GM21786 (cell line): ENCODE measurements around the gene EHMT1.

Source experiments
- ATAC-seq: cut with Tn5 transposase; IDR thresholded peaks from one replicate; pipeline ENCODE4 v1.9.1; 2021; ENCODE audit not compliant: unreplicated experiment

The EHMT1 gene

GRCh38 chr9:137643921-137644320 is 25.1 kb downstream of the EHMT1 start:
- ATAC-seq = no peak

GRCh38 chr9:137645211-137645610 is 26.4 kb downstream of the EHMT1 start:
- ATAC-seq = no peak

- ATAC-seq = no peak
Measured at GRCh38 chr9:137646341-137646740, 27.5 kb downstream of the EHMT1 start.

- no peak for ATAC-seq
Measured at GRCh38 chr9:137647096-137647714, 28.4 kb downstream of the EHMT1 start.

- ATAC-seq = no peak
Measured at GRCh38 chr9:137648396-137648795, 29.6 kb downstream of the EHMT1 start.

GRCh38 chr9:137649553-137649952 is 30.7 kb downstream of the EHMT1 start:
- no peak for ATAC-seq

GRCh38 chr9:137650259-137650658 is 31.5 kb downstream of the EHMT1 start:
- ATAC-seq = no peak

- no peak for ATAC-seq
Measured at GRCh38 chr9:137650779-137651178, 32.0 kb downstream of the EHMT1 start.

GRCh38 chr9:137656416-137656815 is 37.6 kb downstream of the EHMT1 start:
- no peak for ATAC-seq

- ATAC-seq = no peak
Measured at GRCh38 chr9:137657606-137658005, 38.8 kb downstream of the EHMT1 start.

GRCh38 chr9:137658781-137659180 is 40.0 kb downstream of the EHMT1 start:
- no peak for ATAC-seq

GRCh38 chr9:137660144-137660543 is 41.3 kb downstream of the EHMT1 start:
- ATAC-seq = no peak

GRCh38 chr9:137663584-137663983 is 44.8 kb downstream of the EHMT1 start:
- no peak for ATAC-seq

- ATAC-seq = no peak
Measured at GRCh38 chr9:137664676-137665075, 45.9 kb downstream of the EHMT1 start.

- no peak for ATAC-seq
Measured at GRCh38 chr9:137665226-137665625, 46.4 kb downstream of the EHMT1 start.

- ATAC-seq = no peak
Measured at GRCh38 chr9:137665697-137666512, 47.1 kb downstream of the EHMT1 start.

- no peak for ATAC-seq
Measured at GRCh38 chr9:137666513-137666822, 47.7 kb downstream of the EHMT1 start.

GRCh38 chr9:137666955-137667670 is 48.3 kb downstream of the EHMT1 start:
- no peak for ATAC-seq

- no peak for ATAC-seq
Measured at GRCh38 chr9:137668203-137668602, 49.4 kb downstream of the EHMT1 start.

- ATAC-seq = no peak
Measured at GRCh38 chr9:137669261-137669672, 50.5 kb downstream of the EHMT1 start.

GRCh38 chr9:137670391-137671195 is 51.8 kb downstream of the EHMT1 start:
- no peak for ATAC-seq
